ENCODE data around the gene FOXO3. TPM values are rescaled to one million over a fixed set of nuclear protein-coding genes. Genes with fewer than 3 reads are reported as not detected.
A peak's percentile ranks its signal among the peaks of the same experiment; 100 is the strongest.

FOXO3 gene
- total and polyA plus RNA-seq, 2 donors (not counting 1 experiment from before 2014, with no cell fraction given) = 49.5 to 63.9 TPM

DNA sequence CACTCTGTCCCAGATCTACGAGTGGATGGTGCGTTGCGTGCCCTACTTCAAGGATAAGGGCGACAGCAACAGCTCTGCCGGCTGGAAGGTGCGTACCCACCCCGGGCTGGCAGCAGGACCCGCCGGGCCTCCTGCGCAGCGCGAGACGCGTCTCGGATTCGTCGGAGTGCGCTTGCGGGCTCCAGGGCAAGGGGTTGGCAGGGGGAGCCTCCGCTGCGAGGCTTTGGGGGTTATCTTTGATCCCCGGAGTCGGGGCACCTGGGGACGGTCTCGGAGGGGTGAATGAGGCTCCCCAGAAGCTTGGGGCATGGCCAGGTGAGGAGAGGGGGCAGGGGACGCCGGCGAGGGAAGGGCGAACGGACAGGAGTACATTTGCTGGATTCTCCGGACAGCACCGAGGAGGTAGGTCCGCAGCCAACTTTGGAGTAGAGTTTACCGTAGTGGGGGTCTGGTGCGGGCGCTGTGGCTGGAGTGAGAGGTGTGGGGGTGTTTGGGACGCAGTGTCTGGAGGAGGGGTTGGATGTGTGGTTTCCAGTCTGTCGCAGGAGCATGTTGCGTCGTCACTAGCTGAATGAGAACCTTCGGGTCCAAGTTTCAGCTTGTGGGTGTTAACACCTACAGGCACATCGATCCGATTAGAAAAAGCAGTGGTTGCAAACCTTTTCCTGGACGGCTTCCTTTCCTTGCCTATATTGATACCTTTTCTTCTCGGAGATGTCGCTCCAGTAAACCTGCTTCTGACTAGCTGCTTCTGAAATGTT is 1.2 kb downstream of the FOXO3 start:
- no peaks in the 10 kb centered on the region for H3K9me3 ChIP-seq (ENCODE audit: control insufficient read depth, insufficient read depth, low read depth, low read length)
- no peak overlapping the region for H2AFZ ChIP-seq (ENCODE audit: low read length)
- H4K20me1 ChIP-seq (ENCODE audit: control insufficient read depth, extremely low read depth, insufficient read depth, low read length) = peaks cover 3% of the 10 kb centered on the region
- no peaks in the 10 kb centered on the region for H3K27me3 ChIP-seq (ENCODE audit: control insufficient read depth, insufficient read depth, low read length)
- peaks cover 23% of the 10 kb centered on the region for H3K4me1 ChIP-seq (ENCODE audit: control insufficient read depth, extremely low read depth, insufficient read depth, low read length)
- peaks cover 53% of the 10 kb centered on the region for H3K79me2 ChIP-seq (ENCODE audit: control insufficient read depth, insufficient read depth, low read length)
- TF ChIP-seq, protein P1, sequence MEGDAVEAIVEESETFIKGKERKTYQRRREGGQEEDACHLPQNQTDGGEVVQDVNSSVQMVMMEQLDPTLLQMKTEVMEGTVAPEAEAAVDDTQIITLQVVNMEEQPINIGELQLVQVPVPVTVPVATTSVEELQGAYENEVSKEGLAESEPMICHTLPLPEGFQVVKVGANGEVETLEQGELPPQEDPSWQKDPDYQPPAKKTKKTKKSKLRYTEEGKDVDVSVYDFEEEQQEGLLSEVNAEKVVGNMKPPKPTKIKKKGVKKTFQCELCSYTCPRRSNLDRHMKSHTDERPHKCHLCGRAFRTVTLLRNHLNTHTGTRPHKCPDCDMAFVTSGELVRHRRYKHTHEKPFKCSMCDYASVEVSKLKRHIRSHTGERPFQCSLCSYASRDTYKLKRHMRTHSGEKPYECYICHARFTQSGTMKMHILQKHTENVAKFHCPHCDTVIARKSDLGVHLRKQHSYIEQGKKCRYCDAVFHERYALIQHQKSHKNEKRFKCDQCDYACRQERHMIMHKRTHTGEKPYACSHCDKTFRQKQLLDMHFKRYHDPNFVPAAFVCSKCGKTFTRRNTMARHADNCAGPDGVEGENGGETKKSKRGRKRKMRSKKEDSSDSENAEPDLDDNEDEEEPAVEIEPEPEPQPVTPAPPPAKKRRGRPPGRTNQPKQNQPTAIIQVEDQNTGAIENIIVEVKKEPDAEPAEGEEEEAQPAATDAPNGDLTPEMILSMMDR (conservative IDR thresholded peaks at IDR 0.05 in 1 of 2, IDR thresholded peaks at IDR 0.05 in 1 of 2; ENCODE audit: low read depth in 1 of 2, low read length in 2 of 2) = no peak
- peak overlapping the region; percentile 96 to 100 (median 97) for H3K4me3 ChIP-seq (replicated peaks in 1 of 4; ENCODE audit: control extremely low read depth in 1 of 4, insufficient read depth in 1 of 4, low read depth in 3 of 4, low read length in 4 of 4)
- DNase-seq (ENCODE audit: low read depth in 2 of 2) = peak in 1 of 2 donors; percentile 25
- H3K4me2 ChIP-seq (ENCODE audit: extremely low read depth, insufficient read depth, low read length) = peak overlapping the region; percentile 51
- peak overlapping the region; percentile 90 for H3K9ac ChIP-seq (ENCODE audit: insufficient read depth, low read length)
- no peaks in the 10 kb centered on the region for H3K36me3 ChIP-seq (ENCODE audit: control insufficient read depth, insufficient read depth, low read length)
- peak overlapping the region; percentile 95 for H3K27ac ChIP-seq (ENCODE audit: insufficient read depth, low read length)

DNA sequence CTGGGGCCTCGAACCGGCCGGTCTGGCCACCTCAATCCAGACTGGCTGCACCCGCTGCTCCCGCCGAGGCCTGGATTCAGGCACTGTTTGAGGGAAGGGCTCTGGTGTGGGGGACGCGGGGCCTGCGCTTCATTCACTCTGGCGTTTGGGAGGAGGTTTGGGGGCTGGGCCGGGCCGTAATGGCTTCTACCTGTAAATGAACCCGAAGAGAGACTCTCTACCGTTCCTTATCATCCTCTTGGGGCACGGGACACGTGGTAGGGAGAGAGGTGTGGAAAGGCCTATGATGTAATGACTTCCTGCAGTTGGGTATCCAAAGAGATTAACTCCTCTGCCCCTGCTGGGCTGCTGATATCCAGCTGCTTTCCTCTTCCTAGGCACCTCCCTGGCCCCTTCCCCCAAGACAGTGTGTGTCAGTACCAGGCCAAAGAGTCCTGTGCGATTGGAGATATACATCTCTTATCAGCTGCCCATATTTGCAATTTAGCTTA is 1.8 kb downstream of the FOXO3 start:
- Histone ChIP-seq H3K4me3 (replicated peaks in 1 of 4; ENCODE audit: control extremely low read depth in 1 of 4, insufficient read depth in 1 of 4, low read depth in 3 of 4, low read length in 4 of 4) (peak overlapping the region; percentile 96 to 100 (median 97)), H3K79me2 (ENCODE audit: control insufficient read depth, insufficient read depth, low read length) (peaks cover 60% of the 10 kb centered on the region), H3K4me2 (ENCODE audit: extremely low read depth, insufficient read depth, low read length) (peak overlapping the region; percentile 73), H3K9me3 (ENCODE audit: control insufficient read depth, insufficient read depth, low read depth, low read length) (no peaks in the 10 kb centered on the region), H3K4me1 (ENCODE audit: control insufficient read depth, extremely low read depth, insufficient read depth, low read length) (peaks cover 21% of the 10 kb centered on the region), H4K20me1 (ENCODE audit: control insufficient read depth, extremely low read depth, insufficient read depth, low read length) (peaks cover 4% of the 10 kb centered on the region), H2AFZ (ENCODE audit: low read length) (no peak overlapping the region), H3K9ac (ENCODE audit: insufficient read depth, low read length) (peak overlapping the region; percentile 90), H3K36me3 (ENCODE audit: control insufficient read depth, insufficient read depth, low read length) (no peaks in the 10 kb centered on the region), H3K27me3 (ENCODE audit: control insufficient read depth, insufficient read depth, low read length) (no peaks in the 10 kb centered on the region), H3K27ac (ENCODE audit: insufficient read depth, low read length) (peak overlapping the region; percentile 95)
- DNase-seq (ENCODE audit: low read depth in 2 of 2) = peak; percentile 75 to 76
- TF ChIP-seq, protein P1 (conservative IDR thresholded peaks at IDR 0.05 in 1 of 2, IDR thresholded peaks at IDR 0.05 in 1 of 2; ENCODE audit: low read depth in 1 of 2, low read length in 2 of 2) = peak in 1 of 2 donors; percentile 1
- no peak for TF ChIP-seq EZH2 (IDR thresholded peaks at IDR 0.05; ENCODE audit: low read length, missing control alignments)

DNA sequence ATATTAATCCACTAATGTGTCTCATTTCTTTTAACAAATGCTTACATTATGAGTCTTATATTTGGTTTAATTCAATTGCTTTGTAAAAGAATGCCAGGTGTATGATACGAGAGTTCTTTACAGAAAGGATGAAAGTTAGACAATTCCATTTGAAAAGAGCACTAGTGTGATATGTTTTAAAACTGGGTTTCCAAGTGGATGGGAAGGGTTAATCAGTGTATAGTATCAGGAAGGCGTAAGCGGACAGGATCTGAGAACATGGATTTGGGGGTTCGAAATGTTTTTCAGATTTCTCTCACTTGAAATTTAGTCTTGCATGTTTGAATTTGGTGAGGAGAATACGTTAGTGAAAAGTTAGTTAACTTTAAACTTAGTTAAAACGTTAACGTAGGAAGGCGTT is 2.6 kb downstream of the FOXO3 start:
- TF ChIP-seq EZH2 (IDR thresholded peaks at IDR 0.05; ENCODE audit: low read length, missing control alignments) = no peak
- TF ChIP-seq, protein P1 (conservative IDR thresholded peaks at IDR 0.05 in 1 of 2, IDR thresholded peaks at IDR 0.05 in 1 of 2; ENCODE audit: low read depth in 1 of 2, low read length in 2 of 2) = no peak
- H3K36me3 ChIP-seq (ENCODE audit: control insufficient read depth, insufficient read depth, low read length) = no peaks in the 10 kb centered on the region
- peaks cover 67% of the 10 kb centered on the region for H3K79me2 ChIP-seq (ENCODE audit: control insufficient read depth, insufficient read depth, low read length)
- H3K4me2 ChIP-seq (ENCODE audit: extremely low read depth, insufficient read depth, low read length) = peak overlapping the region; percentile 73
- peaks cover 6% of the 10 kb centered on the region for H4K20me1 ChIP-seq (ENCODE audit: control insufficient read depth, extremely low read depth, insufficient read depth, low read length)
- H3K27ac ChIP-seq (ENCODE audit: insufficient read depth, low read length) = peak overlapping the region; percentile 95
- H3K9me3 ChIP-seq (ENCODE audit: control insufficient read depth, insufficient read depth, low read depth, low read length) = no peaks in the 10 kb centered on the region
- no peak overlapping the region for H2AFZ ChIP-seq (ENCODE audit: low read length)
- H3K4me1 ChIP-seq (ENCODE audit: control insufficient read depth, extremely low read depth, insufficient read depth, low read length) = peaks cover 21% of the 10 kb centered on the region
- peak overlapping the region; percentile 96 to 100 (median 97) for H3K4me3 ChIP-seq (replicated peaks in 1 of 4; ENCODE audit: control extremely low read depth in 1 of 4, insufficient read depth in 1 of 4, low read depth in 3 of 4, low read length in 4 of 4)
- DNase-seq (ENCODE audit: low read depth in 2 of 2) = peak in 1 of 2 donors; percentile 21
- H3K27me3 ChIP-seq (ENCODE audit: control insufficient read depth, insufficient read depth, low read length) = no peaks in the 10 kb centered on the region
- peak overlapping the region; percentile 52 for H3K9ac ChIP-seq (ENCODE audit: insufficient read depth, low read length)
